Tibial nerve (tissue), 4 donors: ENCODE measurements around the gene FIBIN. TPM values are rescaled to one million over a fixed set of nuclear protein-coding genes. Genes with fewer than 3 reads are reported as not detected.

Experiments
- DNase-seq, 2 donors: peaks; one replicate each; pipeline ENCODE4 v3.0.0-alpha.2; 2019; ENCODE audit warnings: low spot score in 2 of 2
- H3K27ac ChIP-seq, 4 donors: fragments of 200-600 bp; sonication (generic) in 3 of 4; one replicate each; pipeline ENCODE4 v1.5.1; 2017 to 2019; ENCODE audit warnings: mild to moderate bottlenecking in 1 of 4
- H3K27me3 ChIP-seq, 2 donors: fragments of 200-600 bp; sonication (generic) in 1 of 2; one replicate each; pipeline versions ENCODE4 v1.5.1 to v1.6.0; 2017 to 2019
- H3K36me3 ChIP-seq, 3 donors: fragments of 200-600 bp; sonication (generic); one replicate each; pipeline ENCODE4 v1.5.1; 2018 to 2019
- H3K4me1 ChIP-seq, 4 donors: fragments of 200-600 bp; sonication (generic) in 3 of 4; one replicate each; pipeline ENCODE4 v1.5.1; 2017 to 2019
- H3K4me3 ChIP-seq, 4 donors: fragments of 200-600 bp; sonication (generic) in 3 of 4; one replicate each; pipeline ENCODE4 v1.5.1; 2017 to 2019; ENCODE audit warnings: mild to moderate bottlenecking in 1 of 4, moderate library complexity in 1 of 4
- H3K9me3 ChIP-seq, 4 donors: fragments of 200-600 bp; sonication (generic) in 3 of 4; one replicate each; pipeline ENCODE4 v1.5.1; 2017 to 2019
- EP300 ChIP-seq, 2 donors: sonication (generic); formaldehyde crosslinking; IDR thresholded peaks; one replicate each; pipeline ENCODE4 v1.6.1; 2017; ENCODE audit warnings: antibody characterized with exemption in 2 of 2, mild to moderate bottlenecking in 1 of 2
- POLR2A ChIP-seq, 2 donors: fragments of 450-650 bp; IDR thresholded peaks; one replicate each; pipeline ENCODE4 v1.6.1; 2017; ENCODE audit warnings: antibody characterized with exemption in 2 of 2, mild to moderate bottlenecking in 2 of 2, moderate library complexity in 2 of 2
- WGBS, 2 donors: methylation state at CpG; one replicate each; pipeline ENCODE4 v1.1.5; 2018; 5-methylcytosine and 5-hydroxymethylcytosine counted together
- total RNA-seq, 4 donors: library from RNA; depleted of rRNA; stranded (reverse); fragments of >200 nt; gene quantifications; one replicate each; pipeline ENCODE4 v1.1.0, GENCODE V29; 2016
- TF ChIP-seq, protein P1 (sequence below), 5 experiments: fragments of 200-600 bp in 3 of 5; fragments of 450-650 bp in 2 of 5; sonication (generic) in 3 of 5; IDR thresholded peaks; one replicate each; pipeline ENCODE4 v1.5.1; 2016 to 2019; ENCODE audit warnings: antibody characterized with exemption in 5 of 5, mild to moderate bottlenecking in 3 of 5, moderate library complexity in 2 of 5

Gene FIBIN
- total RNA-seq, result 100 to 1,000 TPM; 225 to 528 (median 324) TPM

DNA sequence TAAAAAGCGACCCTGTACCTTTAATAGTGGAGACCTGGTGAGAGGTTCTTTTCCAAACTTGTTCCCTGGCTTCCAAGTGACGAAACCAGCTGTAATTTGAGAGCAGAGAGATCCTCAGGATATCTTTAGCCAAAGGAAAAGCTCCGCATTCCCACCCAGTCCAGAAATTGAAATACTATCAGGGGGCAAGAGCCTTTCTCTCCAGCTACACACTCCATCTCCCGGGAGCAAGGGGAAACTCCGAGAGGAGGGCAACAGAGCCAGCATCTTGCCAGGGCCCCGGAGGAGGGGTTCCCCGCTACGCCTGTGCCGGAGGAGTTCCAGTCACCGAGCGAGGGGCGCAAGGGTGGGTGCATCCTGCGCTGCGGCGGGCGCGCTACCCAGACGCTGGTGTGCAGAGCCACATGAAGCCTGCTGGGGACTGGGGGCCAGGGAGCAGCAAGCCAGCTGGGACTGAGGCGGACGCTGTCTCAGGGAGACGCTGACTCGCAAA is at the start of gene FIBIN:
Gene FIBIN, plus strand, starts transcription at position 148 of the 493 bp plus-strand sequence. CDS start 415 bp downstream, outside the sequence.
- TF ChIP-seq EP300 (IDR thresholded peaks at IDR 0.05) (peak in 1 of 2 donors; percentile 84), POLR2A (IDR thresholded peaks at IDR 0.05) (peak; percentile 10 to 47)
- TF ChIP-seq, protein P1, sequence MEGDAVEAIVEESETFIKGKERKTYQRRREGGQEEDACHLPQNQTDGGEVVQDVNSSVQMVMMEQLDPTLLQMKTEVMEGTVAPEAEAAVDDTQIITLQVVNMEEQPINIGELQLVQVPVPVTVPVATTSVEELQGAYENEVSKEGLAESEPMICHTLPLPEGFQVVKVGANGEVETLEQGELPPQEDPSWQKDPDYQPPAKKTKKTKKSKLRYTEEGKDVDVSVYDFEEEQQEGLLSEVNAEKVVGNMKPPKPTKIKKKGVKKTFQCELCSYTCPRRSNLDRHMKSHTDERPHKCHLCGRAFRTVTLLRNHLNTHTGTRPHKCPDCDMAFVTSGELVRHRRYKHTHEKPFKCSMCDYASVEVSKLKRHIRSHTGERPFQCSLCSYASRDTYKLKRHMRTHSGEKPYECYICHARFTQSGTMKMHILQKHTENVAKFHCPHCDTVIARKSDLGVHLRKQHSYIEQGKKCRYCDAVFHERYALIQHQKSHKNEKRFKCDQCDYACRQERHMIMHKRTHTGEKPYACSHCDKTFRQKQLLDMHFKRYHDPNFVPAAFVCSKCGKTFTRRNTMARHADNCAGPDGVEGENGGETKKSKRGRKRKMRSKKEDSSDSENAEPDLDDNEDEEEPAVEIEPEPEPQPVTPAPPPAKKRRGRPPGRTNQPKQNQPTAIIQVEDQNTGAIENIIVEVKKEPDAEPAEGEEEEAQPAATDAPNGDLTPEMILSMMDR (IDR thresholded peaks at IDR 0.05), result no peak
- Histone ChIP-seq H3K9me3 (no peaks in the 10 kb centered on the region), H3K4me3 (peak within 1 kb of the TSS; percentile 41 to 63 (median 51)), H3K4me1 (peaks cover 0 to 23% (median 8%) of the 10 kb centered on the region in 4 donors), H3K36me3 (no peaks in the 10 kb centered on the region), H3K27me3 (no peaks in the 10 kb centered on the region), H3K27ac (peak within 1 kb of the TSS; percentile 54 to 92 (median 85))
- peak in 1 of 2 donors; percentile 60 for DNase-seq
- 1 to 9% methylated on average over 16 to 20 of the region's 22 CpGs for WGBS, 2 donors

DNA sequence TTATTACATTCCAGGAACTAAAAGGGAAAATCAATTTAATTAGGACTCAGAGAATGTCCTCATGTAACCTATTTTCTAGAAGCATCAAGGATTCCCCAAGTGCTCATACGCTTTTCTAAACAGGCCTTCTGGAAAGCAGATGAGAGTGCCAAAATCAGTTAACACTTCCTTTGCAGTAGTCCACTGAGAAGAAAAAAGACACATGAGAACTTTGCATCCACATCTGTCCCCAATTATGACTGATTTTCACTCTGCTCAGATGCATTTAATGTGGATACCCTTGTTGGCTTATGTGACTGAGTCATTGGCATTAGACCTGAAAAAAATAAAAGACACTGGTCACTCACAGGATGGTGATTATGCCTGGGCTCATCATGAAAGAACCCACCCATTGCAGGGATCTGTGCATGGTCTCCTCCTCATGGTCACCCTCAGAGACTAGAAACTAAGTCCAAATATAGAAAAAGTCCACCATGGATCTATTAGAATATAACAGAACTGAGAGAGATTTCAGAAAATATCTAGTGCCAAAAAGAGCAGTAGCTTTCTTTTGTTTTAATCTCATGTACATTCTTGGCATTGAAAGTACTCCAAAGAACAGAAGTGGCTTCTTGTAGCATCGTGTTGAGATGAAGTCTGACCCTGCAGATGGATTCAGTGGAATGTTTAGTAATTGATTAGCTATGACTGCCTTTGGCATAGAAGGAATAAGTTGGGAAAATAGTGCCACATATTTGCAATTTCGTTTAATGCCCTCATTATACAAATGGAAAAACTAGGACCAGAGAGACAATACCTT is 48.8 kb upstream of the FIBIN start:
- TF ChIP-seq POLR2A (IDR thresholded peaks at IDR 0.05) (no peak), EP300 (IDR thresholded peaks at IDR 0.05) (no peak)
- TF ChIP-seq, protein P1 (IDR thresholded peaks at IDR 0.05), result no peak
- no peak for DNase-seq
- H3K4me1 ChIP-seq, result peaks cover 0 to 26% (median 7%) of the 10 kb centered on the region in 4 donors
- 29 to 33% methylated on average over 3 of the region's 3 CpGs for WGBS, 2 donors
- H3K27me3 ChIP-seq, result no peaks in the 10 kb centered on the region
- no peaks in the 10 kb centered on the region for H3K9me3 ChIP-seq
- H3K4me3 ChIP-seq, result no peak overlapping the region
- H3K27ac ChIP-seq, result peak overlapping the region in 1 of 4 donors; percentile 63
- no peaks in the 10 kb centered on the region for H3K36me3 ChIP-seq

DNA sequence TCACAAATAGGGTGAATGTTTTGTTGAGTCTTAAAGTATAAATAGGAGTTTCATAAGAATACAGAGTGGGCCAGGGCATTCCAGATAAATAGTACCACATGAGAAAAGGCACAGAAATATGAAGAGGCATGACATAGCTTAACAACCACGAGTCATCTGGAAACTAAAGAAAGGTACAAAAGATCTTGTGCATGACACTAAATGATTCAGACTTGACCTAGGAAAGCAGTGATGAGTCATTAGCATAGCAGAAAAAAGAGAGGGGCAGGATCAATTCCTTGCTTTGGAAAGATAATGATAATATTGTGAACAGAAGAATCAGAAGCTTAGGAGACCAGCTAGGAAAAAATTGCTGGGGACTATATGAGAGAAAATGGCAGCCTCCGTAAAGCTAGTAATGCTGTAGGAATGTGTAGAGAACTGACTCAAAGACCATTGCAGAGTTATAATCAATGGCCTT is 47.6 kb upstream of the FIBIN start:
- H3K4me1 ChIP-seq, result peaks cover 0 to 29% (median 7%) of the 10 kb centered on the region in 4 donors
- WGBS, 2 donors, result 69 to 73% methylated on average over 2 of the region's 2 CpGs

DNA sequence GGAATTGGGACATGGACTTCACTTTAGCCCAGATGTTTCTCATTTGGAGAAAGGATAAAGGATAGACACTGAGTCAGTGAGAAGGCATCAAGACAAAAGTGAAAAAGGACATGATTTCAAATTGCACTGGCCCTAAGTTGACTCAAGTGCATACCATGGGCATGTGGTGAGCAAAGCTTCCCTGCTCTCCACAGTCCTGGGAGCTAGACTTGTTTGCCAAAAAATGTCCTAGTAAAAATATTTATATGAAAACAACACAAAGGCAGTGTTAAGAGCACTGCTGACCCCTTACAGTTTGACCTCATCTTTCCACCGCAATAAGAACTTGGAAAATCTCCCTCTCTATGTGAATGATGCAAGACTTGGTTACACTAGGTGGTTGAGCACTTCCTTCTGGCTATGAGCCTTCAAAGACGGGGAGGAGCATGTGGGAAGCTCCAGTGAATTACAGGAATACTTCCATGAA is 46.5 kb upstream of the FIBIN start:
- H3K27me3 ChIP-seq, result no peaks in the 10 kb centered on the region
- H3K36me3 ChIP-seq, result no peaks in the 10 kb centered on the region
- 35 to 37% methylated on average over 2 of the region's 2 CpGs for WGBS, 2 donors
- no peaks in the 10 kb centered on the region for H3K9me3 ChIP-seq
- H3K4me3 ChIP-seq, result no peak overlapping the region
- peak; percentile 80 to 97 for TF ChIP-seq EP300 (IDR thresholded peaks at IDR 0.05)
- TF ChIP-seq, protein P1 (IDR thresholded peaks at IDR 0.05), result no peak
- DNase-seq, result peak; percentile 29 to 74
- H3K27ac ChIP-seq, result peak overlapping the region in 2 of 4 donors; percentile 67 to 72
- H3K4me1 ChIP-seq, result peaks cover 0 to 29% (median 7%) of the 10 kb centered on the region in 4 donors

More for the DNA sequence above, 47.6 kb upstream of the FIBIN start:
- TF ChIP-seq, protein P1 (IDR thresholded peaks at IDR 0.05), result no peak
- no peak for TF ChIP-seq EP300 (IDR thresholded peaks at IDR 0.05)
- no peak for TF ChIP-seq POLR2A (IDR thresholded peaks at IDR 0.05)
- Histone ChIP-seq H3K36me3 (no peaks in the 10 kb centered on the region), H3K4me3 (no peak overlapping the region), H3K27ac (peak overlapping the region in 2 of 4 donors; percentile 63 to 67), H3K9me3 (no peaks in the 10 kb centered on the region), H3K27me3 (no peaks in the 10 kb centered on the region)
- no peak for DNase-seq
